GM12875 (cell line): ENCODE results near the gene KDM4F.

Experiments used
- H3K4me3 ChIP-seq: one replicate; pipeline ENCODE4 v1.5.1; 2011; ENCODE audit warnings: low read depth, low read length, control low read depth
- TF ChIP-seq, protein P1 (sequence below): IDR thresholded peaks from 2 replicates; pipeline ENCODE4 v1.5.1; 2011; ENCODE audit warnings: low read depth, mild to moderate bottlenecking, control low read depth, inconsistent platforms, low read length, moderate library complexity, borderline replicate concordance; ENCODE audit not compliant: insufficient read depth

Gene KDM4F

DNA sequence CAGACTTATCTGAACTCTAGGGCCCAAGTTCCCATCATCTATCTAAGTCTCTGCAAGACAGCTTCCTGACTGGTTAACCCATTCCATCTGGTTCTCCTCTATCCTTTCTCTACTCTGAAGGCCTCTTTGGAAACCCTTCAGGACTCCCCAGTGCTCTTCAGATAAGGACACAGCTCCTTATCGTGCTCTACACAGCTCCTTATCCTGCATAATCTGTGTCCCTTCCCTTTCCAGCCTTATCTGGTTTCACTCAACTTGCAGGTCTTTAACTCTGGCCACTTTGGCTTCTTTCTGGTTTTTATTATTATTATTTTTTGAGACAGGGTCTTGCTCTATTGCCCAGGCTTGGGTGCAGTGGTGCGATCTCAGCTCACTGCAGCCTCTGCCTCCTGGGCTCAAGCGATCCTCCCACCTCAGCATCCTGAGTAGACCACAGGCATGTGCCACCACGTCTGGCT is 51.0 kb downstream of the KDM4F start:
- no peak overlapping the region for H3K4me3 ChIP-seq

More for the DNA sequence above, 51.0 kb downstream of the KDM4F start:
- TF ChIP-seq, protein P1, sequence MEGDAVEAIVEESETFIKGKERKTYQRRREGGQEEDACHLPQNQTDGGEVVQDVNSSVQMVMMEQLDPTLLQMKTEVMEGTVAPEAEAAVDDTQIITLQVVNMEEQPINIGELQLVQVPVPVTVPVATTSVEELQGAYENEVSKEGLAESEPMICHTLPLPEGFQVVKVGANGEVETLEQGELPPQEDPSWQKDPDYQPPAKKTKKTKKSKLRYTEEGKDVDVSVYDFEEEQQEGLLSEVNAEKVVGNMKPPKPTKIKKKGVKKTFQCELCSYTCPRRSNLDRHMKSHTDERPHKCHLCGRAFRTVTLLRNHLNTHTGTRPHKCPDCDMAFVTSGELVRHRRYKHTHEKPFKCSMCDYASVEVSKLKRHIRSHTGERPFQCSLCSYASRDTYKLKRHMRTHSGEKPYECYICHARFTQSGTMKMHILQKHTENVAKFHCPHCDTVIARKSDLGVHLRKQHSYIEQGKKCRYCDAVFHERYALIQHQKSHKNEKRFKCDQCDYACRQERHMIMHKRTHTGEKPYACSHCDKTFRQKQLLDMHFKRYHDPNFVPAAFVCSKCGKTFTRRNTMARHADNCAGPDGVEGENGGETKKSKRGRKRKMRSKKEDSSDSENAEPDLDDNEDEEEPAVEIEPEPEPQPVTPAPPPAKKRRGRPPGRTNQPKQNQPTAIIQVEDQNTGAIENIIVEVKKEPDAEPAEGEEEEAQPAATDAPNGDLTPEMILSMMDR, result no peak
